HepG2 (cell line): ENCODE measurements around the gene NEK8. TPM values are rescaled to one million over a fixed set of nuclear protein-coding genes. Genes with fewer than 3 reads are reported as not detected.

Source experiments
- ARID5B ChIP-seq: IDR thresholded peaks from 2 replicates; pipeline ENCODE4 v1.4.0; 2020; ENCODE audit warnings: mild to moderate bottlenecking, missing genetic modification reagents
- ASH2L ChIP-seq: fragments of 300-600, 200-600 bp; sonication (generic); IDR thresholded peaks from 2 replicates; pipeline ENCODE4 v1.7.0; 2017; ENCODE audit warnings: low read depth, mild to moderate bottlenecking, moderate library complexity, mixed read lengths, low read length; ENCODE audit not compliant: insufficient read length
- FOXA3 ChIP-seq: IDR thresholded peaks from 2 replicates; pipeline ENCODE4 v1.6.1; 2016; ENCODE audit warnings: missing genetic modification reagents, missing compliant biosample characterization
- FOXP1 ChIP-seq, 2 experiments: fragments of 450-650 bp in 1 of 2; IDR thresholded peaks; 2 replicates each; pipeline ENCODE4 v1.6.1; 2017 to 2018; ENCODE audit warnings: antibody characterized with exemption in 1 of 2
- GATA4 ChIP-seq: sonication (generic); IDR thresholded peaks from 2 replicates; pipeline ENCODE4 v1.6.1; 2016; ENCODE audit warnings: antibody characterized with exemption, low read depth, borderline replicate concordance
- HES4 ChIP-seq: sonication (generic); formaldehyde crosslinking; IDR thresholded peaks from 2 replicates; pipeline ENCODE4 v1.9.0; 2021; ENCODE audit warnings: mild to moderate bottlenecking, missing genetic modification reagents, borderline replicate concordance
- NPAS2 ChIP-seq: sonication (generic); formaldehyde crosslinking; IDR thresholded peaks from 2 replicates; pipeline ENCODE4 v1.8.0; 2022; ENCODE audit warnings: mild to moderate bottlenecking, missing genetic modification reagents, borderline replicate concordance
- NR2F6 ChIP-seq, 2 experiments: IDR thresholded peaks; 2 replicates each; pipeline ENCODE4 v1.6.1; 2016; ENCODE audit warnings: antibody characterized with exemption in 1 of 2, mild to moderate bottlenecking in 1 of 2
- RFXAP ChIP-seq: sonication (generic); formaldehyde crosslinking; IDR thresholded peaks from 2 replicates; pipeline ENCODE4 v1.4.0; 2020; ENCODE audit warnings: missing genetic modification reagents, borderline replicate concordance
- SALL1 ChIP-seq: sonication (generic); formaldehyde crosslinking; IDR thresholded peaks from 2 replicates; pipeline ENCODE4 v1.8.0; 2022; ENCODE audit warnings: mild to moderate bottlenecking, missing genetic modification reagents
- SALL2 ChIP-seq: sonication (generic); formaldehyde crosslinking; IDR thresholded peaks from 2 replicates; pipeline ENCODE4 v1.8.1; 2023; ENCODE audit warnings: mild to moderate bottlenecking, missing genetic modification reagents, inconsistent platforms
- SNAPC2 ChIP-seq: sonication (generic); formaldehyde crosslinking; IDR thresholded peaks from 2 replicates; pipeline ENCODE4 v1.8.1; 2022; ENCODE audit warnings: mild to moderate bottlenecking, missing genetic modification reagents
- SP1 ChIP-seq, 2 experiments: fragments of 450-650 bp in 1 of 2; sonication (generic) in 1 of 2; formaldehyde crosslinking in 1 of 2; IDR thresholded peaks; 2 replicates each; pipeline versions ENCODE4 v1.4.0 to v1.6.1; 2016 to 2020; ENCODE audit warnings: missing genetic modification reagents in 1 of 2
- TFDP1 ChIP-seq: IDR thresholded peaks from 2 replicates; pipeline ENCODE4 v1.6.1; 2016; ENCODE audit warnings: missing compliant biosample characterization, missing genetic modification reagents, borderline replicate concordance
- TMF1 ChIP-seq: sonication (generic); formaldehyde crosslinking; IDR thresholded peaks from 2 replicates; pipeline ENCODE4 v1.8.1; 2022; ENCODE audit warnings: low read depth, missing genetic modification reagents
- ZFP41 ChIP-seq: sonication (generic); formaldehyde crosslinking; IDR thresholded peaks from 2 replicates; pipeline ENCODE4 v1.4.0; 2020; ENCODE audit warnings: mild to moderate bottlenecking, missing genetic modification reagents, borderline replicate concordance
- ZNF143 ChIP-seq: sonication (generic); formaldehyde crosslinking; IDR thresholded peaks from 2 replicates; pipeline ENCODE4 v1.4.0; 2020; ENCODE audit warnings: missing genetic modification reagents
- ZNF441 ChIP-seq: sonication (generic); formaldehyde crosslinking; IDR thresholded peaks from 2 replicates; pipeline ENCODE4 v1.7.0; 2021; ENCODE audit warnings: missing genetic modification reagents, borderline replicate concordance
- ZNF562 ChIP-seq: sonication (generic); formaldehyde crosslinking; IDR thresholded peaks from 2 replicates; pipeline ENCODE4 v1.8.0; 2022; ENCODE audit warnings: missing genetic modification reagents, borderline replicate concordance
- ZNF740 ChIP-seq: sonication (generic); formaldehyde crosslinking; IDR thresholded peaks from 2 replicates; pipeline ENCODE4 v1.4.0; 2020; ENCODE audit warnings: missing genetic modification reagents
- ZNF768 ChIP-seq: sonication (generic); formaldehyde crosslinking; IDR thresholded peaks from 2 replicates; pipeline ENCODE4 v1.4.0; 2020; ENCODE audit warnings: missing genetic modification reagents
- ZSCAN30 ChIP-seq: sonication (generic); formaldehyde crosslinking; IDR thresholded peaks from 2 replicates; pipeline ENCODE4 v1.5.0; 2020; ENCODE audit warnings: mild to moderate bottlenecking, missing genetic modification reagents
- polyA plus RNA-seq, 8 experiments: library from polyadenylated mRNA; depleted of rRNA in 3 of 8; stranded (reverse) in 7 of 8; unstranded in 1 of 8; fragments of >200 nt; fragmentation: Illumina TruSeq in 4 of 8; extraction: Trizol in 4 of 8; gene quantifications; 2 replicates each; pipeline versions ENCODE4 v1.2.1 to v1.2.3, GENCODE V29; 2011 to 2016; ENCODE audit warnings: low read depth in 4 of 8, missing spikeins in 1 of 8, mixed read lengths in 1 of 8; ENCODE audit not compliant: insufficient read depth in 1 of 8
- total RNA-seq, 5 experiments: library from RNA; depleted of rRNA; stranded (reverse); fragments of >200 nt; fragmentation: Illumina TruSeq; extraction: Trizol; gene quantifications; 2 replicates each; pipeline ENCODE4 v1.2.3, GENCODE V29; 2016; ENCODE audit warnings: low read depth in 1 of 5
- TF ChIP-seq, protein P1 (sequence below): sonication (generic); formaldehyde crosslinking; IDR thresholded peaks from 2 replicates; pipeline ENCODE4 v1.4.0; 2020; ENCODE audit warnings: missing genetic modification reagents

The NEK8 gene
- total and polyA plus RNA-seq, 2 of the 13 experiments (the other 11 are each of a cell fraction or from before 2014, with no cell fraction given), result 5.8 to 13.5 TPM

GRCh38 chr17:28710861-28711722 lies 17.5 kb upstream of the NEK8 start (continued):
- peak; percentile 13; the same call in 1 of the 2 replicates for TF ChIP-seq ZNF740 (CRISPR knock-in tag)
- no peak for TF ChIP-seq FOXP1 (IDR thresholded peaks at IDR 0.05)
- no peak for TF ChIP-seq FOXP1 (CRISPR knock-in tag; IDR thresholded peaks at IDR 0.05)
- peak; percentile 50; the same call in 1 of the 2 replicates for TF ChIP-seq GATA4
- TF ChIP-seq ZFP41 (CRISPR knock-in tag), result no peak
- TF ChIP-seq ZNF441 (CRISPR knock-in tag), result peak; percentile 78
- TF ChIP-seq SALL1 (CRISPR knock-in tag), result peak; percentile 56; the same call in 1 of the 2 replicates
- TF ChIP-seq HES4 (CRISPR knock-in tag), result peak; percentile 73; the same call in 1 of the 2 replicates
- TF ChIP-seq ZSCAN30, result no peak
- no peak for TF ChIP-seq SNAPC2
- TF ChIP-seq NR2F6 (IDR thresholded peaks at IDR 0.05), result no peak
- TF ChIP-seq NR2F6 (CRISPR knock-in tag; IDR thresholded peaks at IDR 0.05), result 0 out of 2 replicates have a peak, but pooled peaks have one; percentile 22
- TF ChIP-seq ARID5B (CRISPR knock-in tag), result peak; percentile 66
- TF ChIP-seq NPAS2 (CRISPR knock-in tag), result no peak
- TF ChIP-seq ASH2L, result peak; percentile 11
- TF ChIP-seq SALL2 (CRISPR knock-in tag), result 0 out of 2 replicates have a peak, but pooled peaks have one; percentile 43
- peak; percentile 86; the same call in 1 of the 2 replicates for TF ChIP-seq TFDP1
- TF ChIP-seq RFXAP (CRISPR knock-in tag), result peak; percentile 54; the same call in 1 of the 2 replicates
- TF ChIP-seq, protein P1, sequence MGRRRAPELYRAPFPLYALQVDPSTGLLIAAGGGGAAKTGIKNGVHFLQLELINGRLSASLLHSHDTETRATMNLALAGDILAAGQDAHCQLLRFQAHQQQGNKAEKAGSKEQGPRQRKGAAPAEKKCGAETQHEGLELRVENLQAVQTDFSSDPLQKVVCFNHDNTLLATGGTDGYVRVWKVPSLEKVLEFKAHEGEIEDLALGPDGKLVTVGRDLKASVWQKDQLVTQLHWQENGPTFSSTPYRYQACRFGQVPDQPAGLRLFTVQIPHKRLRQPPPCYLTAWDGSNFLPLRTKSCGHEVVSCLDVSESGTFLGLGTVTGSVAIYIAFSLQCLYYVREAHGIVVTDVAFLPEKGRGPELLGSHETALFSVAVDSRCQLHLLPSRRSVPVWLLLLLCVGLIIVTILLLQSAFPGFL (CRISPR knock-in tag), result no peak
- TF ChIP-seq ZNF768 (CRISPR knock-in tag), result peak; percentile 74
- peak; percentile 46 for TF ChIP-seq ZNF143 (CRISPR knock-in tag)
- TF ChIP-seq SP1 (IDR thresholded peaks at IDR 0.05), result no peak
- TF ChIP-seq SP1 (CRISPR knock-in tag; IDR thresholded peaks at IDR 0.05), result peak; percentile 83
- 0 out of 2 replicates have a peak, but pooled peaks have one; percentile 28 for TF ChIP-seq FOXA3 (CRISPR knock-in tag)
- TF ChIP-seq TMF1 (CRISPR knock-in tag), result peak; percentile 72
- TF ChIP-seq ZNF562 (CRISPR knock-in tag), result no peak
